Effector memory CD8-positive, alpha-beta T cell (primary cell): ENCODE results near the gene GALNTL6.
"Not testable (repeated sequence)": the region's sequence is repeated elsewhere in the genome, so short reads cannot be mapped to it uniquely, and the experiment has no call there.

Experiments used
- ATAC-seq: fragments of 150-1000 bp; cut with Tn5 transposase; replicated peaks from 2 replicates; pipeline ENCODE4 v1.10.0; 2021; ENCODE audit warnings: mild to moderate bottlenecking, moderate library complexity
- DNase-seq, 3 experiments: peaks; one replicate each; pipeline ENCODE4 v3.0.0; 2021
- H3K27ac Mint-ChIP-seq, 2 donors: one replicate each; pipeline ENCODE4 v1.8.0; 2022; ENCODE audit warnings: mild to moderate bottlenecking in 2 of 2, mixed read lengths in 2 of 2, moderate library complexity in 2 of 2
- H3K27me3 Mint-ChIP-seq, 2 donors: one replicate each; pipeline ENCODE4 v1.8.0; 2022; ENCODE audit warnings: mixed read lengths in 2 of 2
- H3K36me3 Mint-ChIP-seq: one replicate; pipeline ENCODE4 v1.8.0; 2022; ENCODE audit warnings: mild to moderate bottlenecking, moderate library complexity, mixed read lengths; ENCODE audit not compliant: insufficient read depth
- H3K4me1 Mint-ChIP-seq, 2 donors: one replicate each; pipeline ENCODE4 v1.8.0; 2022; ENCODE audit warnings: low read depth in 2 of 2, mixed read lengths in 2 of 2
- H3K4me3 Mint-ChIP-seq, 2 donors: one replicate each; pipeline ENCODE4 v1.8.0; 2022; ENCODE audit warnings: mild to moderate bottlenecking in 2 of 2, mixed read lengths in 2 of 2, moderate library complexity in 2 of 2
- H3K9me3 Mint-ChIP-seq, 2 donors: one replicate each; pipeline ENCODE4 v1.8.0; 2022; ENCODE audit warnings: mixed read lengths in 2 of 2

The GALNTL6 gene

DNA sequence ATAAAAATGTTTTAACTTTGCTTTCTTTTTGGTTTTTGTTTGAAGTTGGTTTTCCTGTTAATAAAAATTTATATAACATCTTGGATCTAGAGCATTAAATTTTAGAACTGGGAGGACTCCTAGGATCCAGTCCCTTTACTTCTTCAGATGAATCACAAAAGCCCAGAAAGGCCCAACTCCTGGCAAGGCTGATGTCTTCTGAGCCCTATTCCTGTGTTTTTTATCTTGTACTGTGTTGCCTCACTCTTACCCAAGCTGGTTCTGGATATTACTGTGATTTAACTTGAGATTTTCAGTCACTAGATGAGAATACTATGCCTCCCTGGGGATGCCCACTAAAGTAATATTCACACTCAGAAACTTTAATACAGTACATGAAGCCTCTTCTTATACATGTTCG, 1228.3 kb downstream of the GALNTL6 start:
- ATAC-seq: no peak

DNA sequence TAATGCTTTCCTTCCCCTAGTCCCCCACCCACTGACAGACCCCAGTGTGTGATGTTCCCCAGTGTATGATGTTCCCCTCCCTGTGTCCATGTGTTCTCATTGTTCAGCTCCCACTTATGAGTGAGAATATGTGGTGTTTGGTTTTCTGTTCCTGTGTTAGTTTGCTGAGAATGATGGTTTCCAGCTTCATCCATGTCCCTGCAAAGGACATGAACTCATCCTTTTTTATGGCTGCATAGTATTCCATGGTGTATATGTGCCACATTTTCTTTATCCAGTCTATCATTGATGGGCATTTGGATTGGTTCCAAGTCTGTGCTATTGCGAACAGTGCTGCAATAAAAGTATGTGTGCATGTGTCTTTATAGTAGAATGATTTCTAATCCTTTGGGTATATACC, 1228.9 kb downstream of the GALNTL6 start:
- not testable (repeated sequence) for H3K4me3 Mint-ChIP-seq, H3K9me3 Mint-ChIP-seq, DNase-seq, H3K4me1 Mint-ChIP-seq, H3K36me3 Mint-ChIP-seq, H3K27ac Mint-ChIP-seq, ATAC-seq
- peaks cover 47 to 63% of the 10 kb centered on the region in 2 donors for H3K27me3 Mint-ChIP-seq

More for the DNA sequence above, 1228.3 kb downstream of the GALNTL6 start:
- no peaks in the 10 kb centered on the region for H3K36me3 Mint-ChIP-seq
- no peak for DNase-seq
- H3K4me3 Mint-ChIP-seq: no peak overlapping the region
- H3K9me3 Mint-ChIP-seq: no peaks in the 10 kb centered on the region
- no peaks in the 10 kb centered on the region for H3K4me1 Mint-ChIP-seq
- H3K27me3 Mint-ChIP-seq: peaks cover 47 to 69% of the 10 kb centered on the region in 2 donors
- no peak overlapping the region for H3K27ac Mint-ChIP-seq

DNA sequence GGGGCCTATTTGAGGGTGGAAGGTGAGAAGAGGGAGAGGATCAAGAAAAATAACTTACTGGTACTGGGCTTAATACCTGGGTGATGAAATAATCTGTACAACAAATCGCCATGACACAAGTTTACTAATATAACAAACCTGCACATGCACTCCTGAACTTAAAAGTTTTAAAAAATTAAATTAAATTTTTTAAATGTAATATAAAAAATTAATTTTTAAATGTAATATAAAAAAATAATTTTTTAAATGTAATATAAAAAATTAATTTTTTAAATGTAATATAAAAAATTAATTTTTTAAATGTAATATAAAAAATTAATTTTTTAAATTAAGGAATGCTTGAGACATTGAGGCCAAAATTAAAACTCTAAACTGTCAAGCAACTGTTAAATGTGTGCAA, 1231.1 kb downstream of the GALNTL6 start:
- H3K36me3 Mint-ChIP-seq: no peaks in the 10 kb centered on the region
- H3K4me3 Mint-ChIP-seq: no peak overlapping the region
- DNase-seq: no peak
- no peaks in the 10 kb centered on the region for H3K4me1 Mint-ChIP-seq
- H3K27ac Mint-ChIP-seq: no peak overlapping the region
- H3K9me3 Mint-ChIP-seq: no peaks in the 10 kb centered on the region
- peaks cover 38 to 47% of the 10 kb centered on the region in 2 donors for H3K27me3 Mint-ChIP-seq
- no peak for ATAC-seq

DNA sequence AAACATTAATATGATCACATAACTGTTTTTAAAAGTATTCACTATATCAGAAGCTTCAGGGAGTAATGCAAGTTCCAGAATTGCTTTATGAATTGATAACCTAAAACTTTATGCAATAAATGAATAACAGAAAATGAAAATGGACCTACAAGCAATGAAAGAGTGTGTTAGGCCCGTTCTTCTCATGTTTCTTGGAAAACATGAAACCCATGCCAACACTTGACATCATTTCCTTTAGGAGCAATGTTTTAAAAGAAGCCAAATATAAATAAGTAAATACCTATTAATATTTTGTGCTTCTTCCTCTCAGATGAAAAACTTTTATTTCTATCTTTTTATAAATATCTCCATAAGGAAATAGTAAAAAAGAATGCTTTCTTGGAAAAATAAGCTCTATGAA, 1232.4 kb downstream of the GALNTL6 start:
- H3K4me1 Mint-ChIP-seq: no peaks in the 10 kb centered on the region
- H3K27me3 Mint-ChIP-seq: peaks cover 41 to 44% of the 10 kb centered on the region in 2 donors
- no peak for ATAC-seq
- no peaks in the 10 kb centered on the region for H3K9me3 Mint-ChIP-seq
- no peak for DNase-seq
- no peak overlapping the region for H3K4me3 Mint-ChIP-seq
- no peaks in the 10 kb centered on the region for H3K36me3 Mint-ChIP-seq
- H3K27ac Mint-ChIP-seq: no peak overlapping the region

DNA sequence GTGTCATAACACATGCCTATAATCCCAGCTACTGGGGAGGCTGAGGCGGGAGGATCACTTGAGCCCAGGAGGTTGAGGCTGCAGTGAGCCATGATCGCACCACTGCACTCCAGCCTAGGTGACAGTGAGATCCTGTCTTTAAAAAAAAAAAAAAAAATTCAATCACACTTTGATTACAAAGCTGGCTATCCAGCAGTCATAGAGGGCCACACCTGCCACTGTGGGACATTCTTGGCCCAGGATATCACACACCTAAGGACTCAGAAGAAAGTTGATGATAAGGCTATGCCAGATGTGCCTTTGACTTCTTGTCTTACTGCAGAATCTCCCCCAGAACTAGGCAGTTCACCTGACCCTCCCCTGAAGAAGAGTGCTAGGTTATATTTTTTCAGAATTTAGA, 1232.9 kb downstream of the GALNTL6 start:
- no peak for ATAC-seq
- no peaks in the 10 kb centered on the region for H3K9me3 Mint-ChIP-seq
- peaks cover 41 to 44% of the 10 kb centered on the region in 2 donors for H3K27me3 Mint-ChIP-seq
- no peak overlapping the region for H3K27ac Mint-ChIP-seq
- no peak overlapping the region for H3K4me3 Mint-ChIP-seq
- no peaks in the 10 kb centered on the region for H3K4me1 Mint-ChIP-seq
- no peaks in the 10 kb centered on the region for H3K36me3 Mint-ChIP-seq
- no peak for DNase-seq

DNA sequence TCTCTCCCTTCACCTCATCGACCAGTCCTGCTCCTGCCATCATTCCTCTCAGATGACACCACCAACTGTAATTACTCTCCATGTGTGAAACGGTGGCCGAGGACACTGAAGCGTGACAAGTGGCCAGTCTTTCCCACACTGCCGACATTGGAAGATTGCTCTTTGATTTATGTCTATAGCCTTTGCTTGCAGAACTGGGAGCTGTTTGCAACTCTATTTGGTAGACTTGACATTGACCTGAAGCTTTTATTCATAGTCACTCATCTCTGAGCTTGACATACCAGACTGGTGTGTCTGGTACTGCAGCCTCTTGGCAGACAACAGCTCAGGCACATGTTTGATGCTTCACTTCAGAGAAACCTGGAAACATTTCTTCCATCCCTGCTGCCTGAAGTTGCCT, 1233.6 kb downstream of the GALNTL6 start:
- Mint-ChIP-seq H3K27ac (no peak overlapping the region), H3K9me3 (no peaks in the 10 kb centered on the region), H3K27me3 (peaks cover 41 to 44% of the 10 kb centered on the region in 2 donors), H3K4me3 (no peak overlapping the region), H3K36me3 (no peaks in the 10 kb centered on the region), H3K4me1 (no peaks in the 10 kb centered on the region)
- DNase-seq (no peak), ATAC-seq (no peak)

DNA sequence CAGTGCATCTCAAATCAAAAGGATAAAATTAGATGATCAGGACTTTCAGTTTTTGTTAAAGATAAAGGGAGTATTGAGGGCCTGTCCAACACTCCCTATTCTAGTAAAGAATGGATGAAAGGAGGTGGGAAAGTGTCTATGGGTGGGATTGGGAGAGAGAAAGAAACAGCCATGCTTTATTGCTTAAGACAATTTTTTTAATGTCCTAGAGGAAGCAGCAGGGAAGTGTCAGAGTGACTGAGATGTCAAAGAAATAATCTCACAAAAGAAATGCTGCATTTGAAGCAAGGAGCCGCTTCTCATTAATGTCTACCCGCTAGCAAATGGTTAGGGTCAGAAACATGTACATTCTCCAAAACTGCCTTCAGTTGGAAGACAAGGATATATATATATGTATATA, 1238.0 kb downstream of the GALNTL6 start:
- Mint-ChIP-seq H3K27me3 (peaks cover 17 to 20% of the 10 kb centered on the region in 2 donors), H3K4me3 (no peak overlapping the region), H3K4me1 (no peaks in the 10 kb centered on the region), H3K9me3 (no peaks in the 10 kb centered on the region), H3K27ac (no peak overlapping the region), H3K36me3 (no peaks in the 10 kb centered on the region)
- DNase-seq (no peak), ATAC-seq (no peak)

DNA sequence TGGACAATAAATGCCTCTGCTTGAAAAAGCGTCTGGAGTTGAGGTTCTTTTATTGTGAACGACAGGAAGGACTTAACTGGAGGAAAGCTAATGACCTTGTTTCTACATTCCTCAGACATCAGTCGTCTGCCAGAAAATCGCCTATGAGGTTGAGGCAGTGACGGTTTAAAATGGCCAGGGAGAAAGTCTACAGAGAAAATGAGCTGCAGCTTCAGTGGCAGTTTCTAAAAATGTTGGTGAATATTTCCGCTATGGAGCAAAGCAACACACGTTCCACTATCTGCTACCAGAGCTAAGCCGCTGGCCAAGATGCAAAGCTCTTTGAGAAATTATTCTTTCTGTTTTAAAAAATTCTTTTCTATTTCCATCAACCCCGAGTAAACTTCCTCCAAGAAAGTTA, 1238.5 kb downstream of the GALNTL6 start:
- Mint-ChIP-seq H3K4me3 (no peak overlapping the region), H3K9me3 (no peaks in the 10 kb centered on the region), H3K36me3 (no peaks in the 10 kb centered on the region), H3K27ac (no peak overlapping the region), H3K4me1 (no peaks in the 10 kb centered on the region), H3K27me3 (peaks cover 17 to 20% of the 10 kb centered on the region in 2 donors)
- no peak for ATAC-seq
- no peak for DNase-seq

DNA sequence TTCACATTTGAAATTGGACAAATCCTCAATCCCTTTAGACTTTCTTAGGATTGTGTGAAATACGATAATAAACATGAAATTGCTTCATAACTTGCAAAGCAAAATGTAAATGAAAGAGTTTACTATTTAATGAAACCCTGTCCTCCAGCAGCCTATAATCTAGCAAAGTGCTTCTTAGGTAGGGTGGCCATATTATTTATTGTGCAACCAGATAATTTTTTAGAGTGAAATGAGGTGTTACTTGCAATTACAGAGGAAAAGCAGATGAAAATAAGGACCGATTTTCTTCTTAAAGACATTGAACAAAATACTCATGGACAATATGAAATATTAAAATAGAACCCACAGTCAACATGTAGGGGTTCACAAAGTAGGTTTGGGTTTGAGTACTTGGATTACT, 1239.2 kb downstream of the GALNTL6 start:
- Mint-ChIP-seq H3K27me3 (peaks cover 19 to 23% of the 10 kb centered on the region in 2 donors), H3K27ac (no peak overlapping the region), H3K4me3 (no peak overlapping the region), H3K4me1 (no peaks in the 10 kb centered on the region), H3K9me3 (no peaks in the 10 kb centered on the region), H3K36me3 (no peaks in the 10 kb centered on the region)
- DNase-seq: no peak
- no peak for ATAC-seq

DNA sequence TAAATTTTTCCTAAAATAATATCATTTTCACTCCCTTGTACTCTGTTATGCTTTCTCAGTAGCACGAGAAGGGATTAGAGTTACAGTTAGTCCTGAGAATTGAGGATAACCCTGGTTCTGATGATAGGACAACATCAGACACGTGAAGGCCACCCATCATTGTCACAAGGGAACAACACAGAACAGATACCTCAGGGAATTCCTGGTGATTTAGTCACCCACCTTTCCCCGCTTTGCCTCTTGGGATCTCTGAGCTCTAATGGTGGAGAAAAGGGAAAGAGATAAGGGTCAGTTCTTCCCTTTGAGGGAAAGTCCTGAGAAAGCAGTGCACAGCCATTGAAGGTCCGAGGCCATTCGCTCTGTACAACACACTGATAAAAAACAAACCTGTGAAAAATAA, 1243.1 kb downstream of the GALNTL6 start:
- H3K4me1 Mint-ChIP-seq: no peaks in the 10 kb centered on the region
- H3K9me3 Mint-ChIP-seq: no peaks in the 10 kb centered on the region
- H3K36me3 Mint-ChIP-seq: no peaks in the 10 kb centered on the region
- DNase-seq: no peak
- no peak overlapping the region for H3K4me3 Mint-ChIP-seq
- no peak for ATAC-seq
- H3K27me3 Mint-ChIP-seq: peaks cover 16 to 17% of the 10 kb centered on the region in 2 donors
- no peak overlapping the region for H3K27ac Mint-ChIP-seq

DNA sequence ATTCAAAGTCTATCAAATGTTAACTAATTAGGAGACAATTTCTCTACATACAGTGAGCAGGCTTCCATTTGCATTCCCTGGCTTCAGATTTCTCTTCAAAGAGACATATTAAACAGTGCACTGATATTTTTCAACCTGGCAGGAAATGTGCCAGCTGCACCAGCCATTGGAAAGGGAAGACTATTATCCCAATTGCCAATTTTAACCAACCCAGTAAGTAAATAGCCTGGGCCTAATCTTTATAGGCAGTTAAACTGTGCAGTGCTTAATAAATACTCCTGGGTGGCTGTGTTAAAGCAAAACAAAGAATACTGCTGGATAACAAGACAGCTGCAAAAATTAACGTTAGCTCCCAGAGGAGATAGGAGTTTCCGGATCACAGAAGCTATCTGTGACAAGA, 1243.5 kb downstream of the GALNTL6 start:
- DNase-seq (no peak), ATAC-seq (no peak)
- Mint-ChIP-seq H3K4me3 (no peak overlapping the region), H3K27me3 (peaks cover 11 to 12% of the 10 kb centered on the region in 2 donors), H3K4me1 (no peaks in the 10 kb centered on the region), H3K9me3 (no peaks in the 10 kb centered on the region), H3K36me3 (no peaks in the 10 kb centered on the region), H3K27ac (no peak overlapping the region)

DNA sequence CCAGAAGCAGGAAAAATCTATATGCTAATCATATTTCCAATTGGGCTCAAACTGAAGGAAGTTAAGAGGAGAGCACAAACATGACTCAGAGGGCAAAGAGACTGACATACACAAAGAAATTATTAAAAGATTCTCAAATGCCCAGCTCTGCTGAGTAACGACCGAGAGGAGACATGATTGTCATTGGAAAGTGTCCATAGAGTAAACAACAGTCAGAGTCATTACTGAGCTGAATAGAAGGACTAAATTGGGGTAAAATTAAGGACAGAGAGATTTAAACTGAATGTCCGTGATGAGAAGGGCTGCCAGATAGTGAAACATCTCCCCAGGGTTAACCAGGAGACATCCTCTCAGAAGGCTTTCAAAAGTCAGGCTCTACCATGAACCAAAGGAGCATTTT, 1244.2 kb downstream of the GALNTL6 start:
- Mint-ChIP-seq H3K27me3 (peaks cover 6 to 7% of the 10 kb centered on the region in 2 donors), H3K36me3 (no peaks in the 10 kb centered on the region), H3K4me3 (no peak overlapping the region), H3K9me3 (no peaks in the 10 kb centered on the region), H3K27ac (no peak overlapping the region), H3K4me1 (no peaks in the 10 kb centered on the region)
- DNase-seq: no peak
- ATAC-seq: no peak

DNA sequence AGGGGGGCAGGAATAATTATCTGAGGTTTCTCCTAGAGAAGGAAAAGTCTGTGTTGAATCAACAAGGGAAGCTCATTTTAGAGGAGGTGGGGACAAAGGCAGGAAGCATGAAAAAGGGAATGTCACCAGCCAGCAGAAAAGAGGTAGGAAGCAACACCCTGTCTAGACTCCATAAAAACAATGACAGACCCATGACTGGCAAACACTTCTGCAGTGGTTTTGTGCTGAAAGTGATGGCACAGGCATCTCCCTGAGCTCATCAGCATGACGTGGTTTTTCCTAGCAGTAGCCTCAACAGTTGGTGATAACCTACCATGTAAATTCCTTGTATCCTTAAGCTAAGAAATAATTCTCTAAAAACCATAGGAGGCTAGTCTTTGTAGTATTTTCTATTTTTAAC, 1244.7 kb downstream of the GALNTL6 start:
- no peaks in the 10 kb centered on the region for H3K9me3 Mint-ChIP-seq
- H3K4me3 Mint-ChIP-seq: no peak overlapping the region
- H3K27me3 Mint-ChIP-seq: peaks cover 6 to 7% of the 10 kb centered on the region in 2 donors
- no peak for DNase-seq
- no peaks in the 10 kb centered on the region for H3K4me1 Mint-ChIP-seq
- no peak for ATAC-seq
- H3K27ac Mint-ChIP-seq: no peak overlapping the region
- no peaks in the 10 kb centered on the region for H3K36me3 Mint-ChIP-seq

DNA sequence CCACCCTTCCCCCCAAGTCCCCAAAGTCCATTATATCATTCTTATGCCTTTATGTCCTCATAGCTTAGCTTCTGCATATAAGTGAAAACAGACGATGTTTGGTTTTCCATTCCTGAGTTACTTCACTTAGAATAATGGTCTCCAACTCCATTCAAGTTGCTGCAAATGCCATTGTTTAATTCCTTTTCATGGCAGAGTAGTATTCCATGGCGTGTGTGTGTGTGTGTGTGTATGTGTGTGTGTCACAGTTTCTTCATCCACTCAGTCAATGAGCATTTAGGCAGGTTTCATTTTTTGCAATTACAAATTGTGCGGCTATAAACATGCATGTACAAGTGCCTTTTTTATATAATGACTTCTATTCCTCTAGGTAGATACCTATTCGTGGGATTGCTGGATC, 1248.0 kb downstream of the GALNTL6 start:
- H3K4me1 Mint-ChIP-seq: no peaks in the 10 kb centered on the region
- DNase-seq: no peak
- no peak for ATAC-seq
- peaks cover 6 to 7% of the 10 kb centered on the region in 2 donors for H3K27me3 Mint-ChIP-seq
- peaks cover 0 to 14% of the 10 kb centered on the region in 2 donors for H3K9me3 Mint-ChIP-seq
- H3K4me3 Mint-ChIP-seq: no peak overlapping the region
- no peak overlapping the region for H3K27ac Mint-ChIP-seq
- H3K36me3 Mint-ChIP-seq: no peaks in the 10 kb centered on the region

DNA sequence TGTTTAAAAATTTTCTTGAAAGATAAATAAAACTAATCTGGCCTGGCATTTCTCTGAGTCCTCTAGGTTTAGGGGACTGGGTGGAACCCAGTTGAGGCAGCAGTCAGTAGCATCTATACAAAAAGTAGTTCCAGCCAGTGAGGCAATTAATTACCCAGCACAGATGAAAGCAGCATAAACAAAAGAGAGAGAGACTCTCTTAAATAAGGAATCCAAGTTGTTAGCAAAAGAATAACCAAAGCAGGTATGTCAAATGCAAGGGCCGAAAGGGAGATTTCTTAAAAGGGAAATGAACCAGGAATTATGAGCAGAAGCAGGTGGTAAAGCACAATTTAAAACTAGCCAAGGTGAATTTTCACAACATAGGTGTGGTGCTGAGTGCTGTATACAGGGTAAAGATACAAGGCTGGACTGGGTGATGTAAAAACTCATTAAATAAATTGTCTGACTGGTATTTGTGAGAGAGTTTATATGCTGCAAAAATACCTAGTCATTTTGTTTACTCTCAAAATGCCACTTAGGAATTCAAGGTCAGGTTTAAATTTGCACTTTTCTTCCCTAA, 1260.8 kb downstream of the GALNTL6 start:
- Mint-ChIP-seq H3K9me3 (peaks cover 0 to 11% of the 10 kb centered on the region in 2 donors), H3K4me1 (no peaks in the 10 kb centered on the region), H3K36me3 (no peaks in the 10 kb centered on the region), H3K4me3 (no peak overlapping the region), H3K27ac (no peak overlapping the region), H3K27me3 (peaks cover 36 to 38% of the 10 kb centered on the region in 2 donors)
- ATAC-seq (no peak), DNase-seq (no peak)
